GM23338 (cell line): ENCODE results near the gene SLX4.

ENCODE experiments used
- CREB1 ChIP-seq: fragments of 250-450 bp; sonication (Bioruptor Pico); IDR thresholded peaks from 2 replicates; pipeline ENCODE4 v1.5.0; 2020; ENCODE audit warnings: low read depth, mild to moderate bottlenecking, moderate library complexity
- CTCF ChIP-seq, 2 experiments: fragments of 200-600 bp in 1 of 2; sonication (generic) in 1 of 2; conservative IDR thresholded peaks; 2 replicates each; pipeline versions ENCODE4 v1.5.1 to v1.6.1; 2016 to 2017; ENCODE audit warnings: antibody characterized with exemption in 2 of 2, low read depth in 2 of 2, mild to moderate bottlenecking in 2 of 2, moderate library complexity in 1 of 2
- ETS1 ChIP-seq: IDR thresholded peaks from 2 replicates; pipeline ENCODE4 v1.6.1; 2016; ENCODE audit warnings: antibody characterized with exemption
- EZH2 ChIP-seq: fragments of 200-600 bp; sonication (generic); IDR thresholded peaks from one replicate; pipeline ENCODE4 v1.8.0; 2017; ENCODE audit warnings: antibody characterized with exemption, mild to moderate bottlenecking, low read depth; ENCODE audit not compliant: unreplicated experiment
- EZH2phosphoT487 ChIP-seq: fragments of 200-600 bp; sonication (generic); IDR thresholded peaks from one replicate; pipeline ENCODE4 v1.8.1; 2018; ENCODE audit warnings: antibody characterized with exemption; ENCODE audit not compliant: unreplicated experiment
- JUNB ChIP-seq: IDR thresholded peaks from one replicate; pipeline ENCODE4 v1.6.1; 2016; ENCODE audit warnings: antibody characterized with exemption; ENCODE audit not compliant: unreplicated experiment
- NANOG ChIP-seq: IDR thresholded peaks from 2 replicates; pipeline ENCODE4 v1.6.1; 2016; ENCODE audit warnings: antibody characterized with exemption, borderline replicate concordance
- POLR2AphosphoS5 ChIP-seq: IDR thresholded peaks from 2 replicates; pipeline ENCODE4 v1.6.1; 2016; ENCODE audit warnings: antibody characterized with exemption, low read depth
- REST ChIP-seq: IDR thresholded peaks from one replicate; pipeline ENCODE4 v1.6.1; 2018; ENCODE audit warnings: antibody characterized with exemption; ENCODE audit not compliant: unreplicated experiment
- STAT1 ChIP-seq: IDR thresholded peaks from one replicate; pipeline ENCODE4 v1.6.1; 2016; ENCODE audit warnings: antibody characterized with exemption; ENCODE audit not compliant: unreplicated experiment
- ZNF114 ChIP-seq: fragments of 250-450 bp; sonication (Bioruptor Pico); IDR thresholded peaks from 2 replicates; pipeline ENCODE4 v1.5.0; 2020; ENCODE audit warnings: mild to moderate bottlenecking, moderate library complexity
- ZNF462 ChIP-seq: fragments of 250-450 bp; sonication (Bioruptor Pico); IDR thresholded peaks from 2 replicates; pipeline ENCODE4 v1.5.0; 2020; ENCODE audit warnings: mild to moderate bottlenecking, moderate library complexity

GRCh38 chr16:3592559-3592958 lies 18.8 kb downstream of the SLX4 start:
- no peak for TF ChIP-seq REST
- TF ChIP-seq CTCF (conservative IDR thresholded peaks at IDR 0.05; ENCODE audit: low read depth in 2 of 2): no peak
- no peak for TF ChIP-seq ZNF114 (CRISPR knock-in tag)
- TF ChIP-seq STAT1: no peak
- no peak for TF ChIP-seq CREB1
- no peak for TF ChIP-seq EZH2phosphoT487
- no peak for TF ChIP-seq POLR2AphosphoS5
- TF ChIP-seq EZH2: no peak
- TF ChIP-seq NANOG: no peak
- TF ChIP-seq ZNF462 (CRISPR knock-in tag): no peak
- TF ChIP-seq JUNB: no peak
- TF ChIP-seq ETS1: no peak
